ENCODE measurements around the gene CADPS.

Gene CADPS

GRCh38 chr3:62559831-62560445, 315.3 kb downstream of the CADPS start:
- DNase-seq = peak in 1 of 51 donors; percentile 7

DNA sequence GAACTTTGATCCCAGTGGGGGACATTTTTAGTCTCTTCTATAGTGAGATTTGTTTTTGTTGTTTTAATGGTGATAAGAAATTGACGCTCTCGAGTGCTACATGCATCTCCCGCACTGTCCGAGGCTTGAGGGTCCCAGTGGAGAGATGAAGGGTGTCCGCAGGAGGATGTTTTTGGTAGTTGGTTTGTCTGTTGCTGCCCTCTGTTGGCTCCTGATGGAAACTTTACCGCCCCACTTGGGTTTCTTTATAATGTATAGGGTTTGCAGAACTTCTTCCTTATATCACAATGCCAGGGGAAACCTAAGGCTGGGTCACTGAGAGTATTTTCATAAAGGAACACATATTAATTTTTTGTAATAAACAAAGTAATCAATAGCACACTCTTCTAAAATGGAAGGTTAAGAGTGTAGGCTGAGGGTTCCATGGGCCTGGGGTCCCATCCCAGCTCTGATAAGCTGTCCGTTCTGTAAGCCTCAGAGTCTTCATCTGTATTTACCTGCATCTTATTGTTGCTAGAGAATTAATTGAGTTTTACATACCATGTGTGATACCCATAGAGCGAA, 316.6 kb downstream of the CADPS start:
- DNase-seq = peak in 2 of 51 donors; percentile 2

- DNase-seq = no peak
Measured at GRCh38 chr3:62557983-62558382, 317.2 kb downstream of the CADPS start.

DNA sequence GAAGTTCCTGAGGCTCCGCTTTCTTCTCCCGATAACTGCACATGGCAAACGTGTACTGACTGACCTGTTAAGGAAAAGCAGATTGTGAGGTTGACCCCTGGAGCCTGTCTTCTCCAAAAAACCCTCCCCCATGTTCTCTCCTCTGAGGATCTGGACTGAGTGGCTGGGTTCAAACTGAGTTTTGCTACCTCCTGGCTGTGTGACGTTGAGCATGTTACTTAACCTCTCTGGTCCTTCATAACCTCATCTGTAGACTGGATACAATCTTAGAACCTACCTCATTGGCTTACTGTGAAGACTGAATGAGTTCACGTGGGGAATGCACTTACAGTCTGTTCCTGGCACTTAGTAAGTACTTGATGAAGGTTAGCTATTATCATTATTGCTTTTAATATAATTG, 317.8 kb downstream of the CADPS start:
- no peak for DNase-seq

GRCh38 chr3:62556121-62556815, 318.9 kb downstream of the CADPS start:
- no peak for DNase-seq

GRCh38 chr3:62554264-62554799, 320.9 kb downstream of the CADPS start:
- DNase-seq = no peak

DNA sequence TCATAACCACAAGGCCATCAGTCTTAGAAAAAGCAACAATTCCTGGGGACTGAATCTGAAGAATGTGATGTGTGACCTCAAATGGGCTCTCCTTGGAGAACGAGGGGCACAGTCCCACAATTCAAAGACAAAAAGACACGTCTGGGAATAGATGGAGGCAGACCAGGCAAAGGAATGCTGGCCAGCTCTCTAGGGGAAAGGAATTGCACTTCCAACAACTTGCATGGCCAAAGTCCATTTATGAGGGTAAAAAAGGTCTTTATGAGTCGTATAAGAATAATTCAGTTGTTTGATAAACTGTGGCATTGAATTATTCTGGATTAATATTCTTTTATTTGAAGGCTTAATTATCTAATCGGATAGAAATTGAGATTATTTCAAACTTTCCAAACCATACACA, 321.4 kb downstream of the CADPS start:
- no peak for DNase-seq

- DNase-seq = no peak
Measured at GRCh38 chr3:62551556-62551955, 323.7 kb downstream of the CADPS start.

GRCh38 chr3:62550439-62550838, 324.8 kb downstream of the CADPS start:
- no peak for DNase-seq

- no peak for DNase-seq
Measured at GRCh38 chr3:62548528-62549205, 326.5 kb downstream of the CADPS start.

GRCh38 chr3:62546266-62546665, 328.9 kb downstream of the CADPS start:
- no peak for DNase-seq

DNA sequence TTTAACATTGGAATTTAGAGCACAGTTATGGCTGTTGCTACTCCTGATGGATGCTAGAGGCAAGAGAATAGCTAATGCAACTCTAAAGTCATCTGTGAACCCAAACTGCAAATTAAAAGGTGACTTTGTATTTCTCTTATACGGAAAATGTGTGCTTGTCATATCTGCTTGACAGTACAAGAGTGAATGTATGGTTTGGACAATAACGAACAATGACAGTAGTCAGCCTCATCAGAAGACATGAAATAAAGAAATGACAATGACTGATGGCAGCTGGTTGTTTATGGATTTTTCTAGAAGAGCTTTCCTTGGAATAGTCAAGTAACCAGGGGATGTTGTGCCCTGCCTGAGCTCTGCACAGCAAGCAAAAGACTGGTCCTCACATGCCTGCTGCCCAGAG, 333.0 kb downstream of the CADPS start:
- no peak for DNase-seq

DNA sequence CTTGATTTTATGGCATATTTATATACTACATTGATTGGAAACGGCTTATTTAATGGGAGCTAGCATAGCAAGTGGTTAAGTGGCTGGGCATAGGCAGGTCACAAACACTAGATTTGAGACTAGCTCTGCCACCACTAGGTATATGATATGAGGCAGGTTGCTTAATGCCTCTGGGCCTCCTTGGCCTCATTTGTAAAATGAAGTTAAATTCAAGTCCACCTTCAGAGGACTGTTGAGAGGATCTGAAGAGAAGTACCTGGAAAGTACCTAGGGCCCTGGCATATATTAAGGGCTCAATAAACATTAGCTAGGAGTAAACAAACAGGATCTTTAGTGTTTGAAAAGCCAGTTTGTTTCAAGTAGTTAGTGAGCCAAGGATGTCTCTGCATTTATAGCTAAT, 335.5 kb downstream of the CADPS start:
- no peak for DNase-seq

- DNase-seq = no peak
Measured at GRCh38 chr3:62538691-62539356, 336.4 kb downstream of the CADPS start.

GRCh38 chr3:62534326-62534725, 340.9 kb downstream of the CADPS start:
- DNase-seq = no peak

GRCh38 chr3:62532796-62533195, 342.4 kb downstream of the CADPS start:
- DNase-seq = no peak

DNA sequence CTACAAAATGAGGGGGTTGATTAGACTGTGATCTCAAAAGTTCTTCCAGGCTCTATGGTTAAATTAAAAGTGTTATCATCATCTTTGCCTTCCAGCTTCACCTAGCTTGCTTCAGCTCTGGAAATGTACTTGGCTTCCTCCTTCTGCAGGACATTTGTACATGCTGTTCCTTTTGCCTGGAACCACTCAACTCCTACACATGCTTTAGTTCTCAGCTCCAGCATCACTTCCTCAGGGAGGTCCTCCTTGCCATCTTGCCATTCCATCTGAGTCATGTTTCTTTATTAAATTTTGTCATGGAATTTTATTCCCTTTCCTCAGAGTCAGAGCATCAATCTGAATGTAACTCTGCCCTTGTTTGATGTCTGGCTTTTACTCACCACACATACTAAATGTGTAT, 343.2 kb downstream of the CADPS start:
- DNase-seq = no peak

GRCh38 chr3:62531493-62531892, 343.7 kb downstream of the CADPS start:
- DNase-seq = no peak

GRCh38 chr3:62529230-62529629, 346.0 kb downstream of the CADPS start:
- DNase-seq = peak in 9 of 51 donors; percentile 0 to 15 (median 4)

GRCh38 chr3:62527474-62527873, 347.7 kb downstream of the CADPS start:
- no peak for DNase-seq

DNA sequence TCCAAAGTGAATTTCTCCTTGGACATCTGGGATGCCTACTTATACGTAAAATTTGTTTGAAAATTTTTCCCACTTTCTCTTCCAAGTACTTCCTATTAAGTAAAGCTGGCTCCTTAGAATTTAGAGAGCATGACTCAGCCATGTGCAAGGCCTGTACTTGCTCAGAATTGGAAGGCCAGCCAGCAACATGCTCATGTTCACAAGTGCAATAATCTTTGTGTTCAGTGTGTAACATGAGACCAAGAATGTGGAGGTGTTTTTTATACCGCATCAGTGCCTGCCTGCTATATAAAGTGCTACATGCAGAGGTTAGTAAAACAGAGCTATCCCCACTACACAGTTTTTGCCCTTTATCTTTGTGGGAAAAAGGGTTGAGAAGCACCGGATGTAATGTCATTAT, 349.9 kb downstream of the CADPS start:
- DNase-seq = no peak

DNA sequence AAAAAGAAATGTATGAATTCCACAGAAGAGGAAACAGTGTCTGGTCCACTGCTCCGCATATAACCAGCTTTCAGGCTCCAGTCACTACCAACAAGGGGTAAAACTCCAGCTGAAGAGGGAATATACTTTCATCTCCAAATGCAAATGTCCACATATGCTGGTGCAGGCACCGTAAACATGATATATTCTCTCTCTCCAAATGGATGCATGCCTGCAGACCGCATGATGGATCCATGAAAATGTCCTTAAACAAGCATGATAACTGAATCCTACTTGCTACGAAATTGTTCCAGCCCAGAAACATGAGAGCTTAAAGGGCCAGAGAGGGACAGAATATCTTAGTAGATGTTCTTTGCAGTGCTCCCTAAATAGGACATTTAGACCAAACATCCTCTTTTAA, 351.5 kb downstream of the CADPS start:
- no peak for DNase-seq
